GM21528 (cell line): ENCODE data around the gene TTYH3.

Source experiments
- ATAC-seq: cut with Tn5 transposase; IDR thresholded peaks from one replicate; pipeline ENCODE4 v1.9.1; 2021; ENCODE audit warnings: mild to moderate bottlenecking, moderate library complexity; ENCODE audit not compliant: unreplicated experiment, low FRiP score

The TTYH3 gene

GRCh38 chr7:2614631-2615330 lies 17.0 kb upstream of the TTYH3 start:
- no peak for ATAC-seq

GRCh38 chr7:2616387-2617324 lies 15.1 kb upstream of the TTYH3 start:
- ATAC-seq = no peak

GRCh38 chr7:2617325-2617905 lies 14.4 kb upstream of the TTYH3 start:
- no peak for ATAC-seq

- ATAC-seq = no peak
Observed at GRCh38 chr7:2619116-2619515, 12.7 kb upstream of the TTYH3 start.

GRCh38 chr7:2621061-2621828 lies 10.5 kb upstream of the TTYH3 start:
- no peak for ATAC-seq

- ATAC-seq = no peak
Observed at GRCh38 chr7:2621948-2622640, 9.7 kb upstream of the TTYH3 start.

- no peak for ATAC-seq
Observed at GRCh38 chr7:2622869-2623697, 8.7 kb upstream of the TTYH3 start.

- no peak for ATAC-seq
Observed at GRCh38 chr7:2623698-2624014, 8.1 kb upstream of the TTYH3 start.

- no peak for ATAC-seq
Observed at GRCh38 chr7:2624293-2624886, 7.4 kb upstream of the TTYH3 start.

- ATAC-seq = no peak
Observed at GRCh38 chr7:2626498-2627117, 5.2 kb upstream of the TTYH3 start.

GRCh38 chr7:2627258-2628129 lies 4.3 kb upstream of the TTYH3 start:
- ATAC-seq = no peak

GRCh38 chr7:2628130-2628482 lies 3.7 kb upstream of the TTYH3 start:
- no peak for ATAC-seq

GRCh38 chr7:2628891-2629290 lies 2.9 kb upstream of the TTYH3 start:
- ATAC-seq = no peak

GRCh38 chr7:2629746-2630681 lies 1.8 kb upstream of the TTYH3 start:
- no peak for ATAC-seq

GRCh38 chr7:2632733-2633537 lies 1.1 kb downstream of the TTYH3 start:
- ATAC-seq = no peak
